Inferior parietal cortex (tissue), 1 donor: ENCODE measurements around the gene PBX1.

Source experiments
- DNase-seq: peaks from one replicate; pipeline ENCODE4 v3.0.0-alpha.2; 2016; ENCODE audit errors: extremely low spot score

Gene PBX1

GRCh38 chr1:164868990-164869389 is 310.0 kb downstream of the PBX1 start:
- DNase-seq: no peak

GRCh38 chr1:164875518-164875917 is 316.5 kb downstream of the PBX1 start:
- no peak for DNase-seq

GRCh38 chr1:164876398-164877116 is 317.6 kb downstream of the PBX1 start:
- DNase-seq: no peak

GRCh38 chr1:164880199-164880598 is 321.2 kb downstream of the PBX1 start:
- no peak for DNase-seq

- no peak for DNase-seq
Measured at GRCh38 chr1:164880644-164881043, 321.7 kb downstream of the PBX1 start.

GRCh38 chr1:164885311-164885710 is 326.3 kb downstream of the PBX1 start:
- DNase-seq: no peak

GRCh38 chr1:164886101-164886500 is 327.1 kb downstream of the PBX1 start:
- no peak for DNase-seq

- DNase-seq: no peak
Measured at GRCh38 chr1:164891615-164892014, 332.6 kb downstream of the PBX1 start.

GRCh38 chr1:164895026-164895912 is 336.3 kb downstream of the PBX1 start:
- DNase-seq: no peak

GRCh38 chr1:164901031-164901430 is 342.0 kb downstream of the PBX1 start:
- no peak for DNase-seq
